HL-60 (cell line): Measurements from ENCODE around the gene USH1C.

Experiments used
- DNase-seq, 2 experiments: peaks; one replicate each; pipeline ENCODE4 v3.0.0-alpha.2; 2010 to 2020; ENCODE audit warnings: low read depth in 1 of 2, low spot score in 1 of 2
- H3K27ac ChIP-seq: fragments of 250-450 bp; sonication (Bioruptor Pico); replicated peaks from 2 replicates; pipeline ENCODE4 v1.5.1; 2020; ENCODE audit warnings: mild to moderate bottlenecking, moderate library complexity
- H3K27me3 ChIP-seq: fragments of 250-450 bp; sonication (Bioruptor Pico); 2 replicates; pipeline ENCODE4 v1.5.1; 2021; ENCODE audit warnings: mild to moderate bottlenecking, moderate library complexity; ENCODE audit not compliant: insufficient read depth, poor library complexity, severe bottlenecking
- H3K4me3 ChIP-seq: replicated peaks from 2 replicates; pipeline ENCODE4 v1.5.1; 2011; ENCODE audit warnings: mild to moderate bottlenecking, control low read depth, low read length; ENCODE audit not compliant: insufficient read depth
- CTCF ChIP-seq: IDR thresholded peaks from one replicate; pipeline ENCODE4 v1.5.1; 2011; ENCODE audit warnings: low read length, control low read depth, inconsistent platforms; ENCODE audit not compliant: insufficient read depth
- GABPA ChIP-seq: IDR thresholded peaks from 2 replicates; pipeline ENCODE4 v1.6.1; 2012; ENCODE audit warnings: low read depth
- POLR2AphosphoS5 ChIP-seq: IDR thresholded peaks from 2 replicates; pipeline ENCODE4 v1.6.1; 2012; ENCODE audit warnings: low read depth
- REST ChIP-seq: IDR thresholded peaks from 2 replicates; pipeline ENCODE4 v1.6.1; 2012; ENCODE audit warnings: low read depth; ENCODE audit not compliant: insufficient replicate concordance
- SPI1 ChIP-seq: IDR thresholded peaks from 2 replicates; pipeline ENCODE4 v1.6.1; 2012; ENCODE audit warnings: low read depth, mild to moderate bottlenecking, borderline replicate concordance

The USH1C gene

GRCh38 chr11:17486646-17487045 lies 57.6 kb downstream of the USH1C start:
- H3K4me3 ChIP-seq: no peak overlapping the region

GRCh38 chr11:17483505-17483904 lies 60.7 kb downstream of the USH1C start:
- DNase-seq: no peak
- no peak overlapping the region for H3K27ac ChIP-seq
- H3K4me3 ChIP-seq: no peak overlapping the region
- peaks cover 10% of the 10 kb centered on the region for H3K27me3 ChIP-seq
- TF ChIP-seq CTCF: no peak
- TF ChIP-seq SPI1: no peak
- TF ChIP-seq GABPA: no peak
- TF ChIP-seq REST: no peak
- TF ChIP-seq POLR2AphosphoS5: no peak

More at GRCh38 chr11:17486646-17487045, 57.6 kb downstream of the USH1C start:
- Histone ChIP-seq H3K27me3 (peaks cover 6% of the 10 kb centered on the region), H3K27ac (no peak overlapping the region)
- TF ChIP-seq CTCF (no peak), SPI1 (no peak), POLR2AphosphoS5 (no peak), REST (no peak), GABPA (no peak)
- no peak for DNase-seq

- Histone ChIP-seq H3K27ac (no peak overlapping the region), H3K4me3 (no peak overlapping the region), H3K27me3 (peaks cover 26% of the 10 kb centered on the region)
- no peak for DNase-seq
- TF ChIP-seq CTCF: no peak
- TF ChIP-seq GABPA: no peak
- TF ChIP-seq SPI1: no peak
- TF ChIP-seq POLR2AphosphoS5: no peak
- no peak for TF ChIP-seq REST
Measured at GRCh38 chr11:17481905-17482304, 62.3 kb downstream of the USH1C start.
